NT2/D1 (cell line): ENCODE measurements around the gene IPO5.
"Not testable (repeated sequence)": the region's sequence is repeated elsewhere in the genome, so short reads cannot be mapped to it uniquely, and the experiment has no call there.

Source experiments
- DNase-seq: peaks from one replicate; pipeline ENCODE4 v3.0.0-alpha.2; 2011; ENCODE audit warnings: low read depth, low spot score
- H3K27me3 ChIP-seq: 2 replicates; pipeline ENCODE4 v1.6.0; 2011; ENCODE audit warnings: mild to moderate bottlenecking; ENCODE audit not compliant: insufficient read length, insufficient read depth
- H3K36me3 ChIP-seq: 2 replicates; pipeline ENCODE4 v1.6.1; 2011; ENCODE audit warnings: mild to moderate bottlenecking, low read length, mixed read lengths; ENCODE audit not compliant: insufficient read depth, insufficient read length
- H3K4me1 ChIP-seq: 2 replicates; pipeline ENCODE4 v1.5.1; 2011; ENCODE audit not compliant: insufficient read depth, insufficient read length
- H3K4me3 ChIP-seq: 2 replicates; pipeline ENCODE4 v1.5.1; 2011; ENCODE audit warnings: low read depth; ENCODE audit not compliant: insufficient read length
- H3K9ac ChIP-seq: 2 replicates; pipeline ENCODE4 v1.6.0; 2011; ENCODE audit warnings: low read depth; ENCODE audit not compliant: insufficient read length
- H3K9me3 ChIP-seq: 2 replicates; pipeline ENCODE4 v1.5.1; 2011; ENCODE audit warnings: mild to moderate bottlenecking, low read length; ENCODE audit not compliant: insufficient read depth
- SUZ12 ChIP-seq: IDR thresholded peaks from 2 replicates; pipeline ENCODE4 v1.6.1; 2011; ENCODE audit not compliant: insufficient read length, insufficient read depth; ENCODE audit errors: extremely low read depth
- YY1 ChIP-seq: IDR thresholded peaks from 2 replicates; pipeline ENCODE4 v1.6.1; 2011; ENCODE audit not compliant: insufficient read length, insufficient read depth
- ZNF274 ChIP-seq: IDR thresholded peaks from 2 replicates; pipeline ENCODE4 v1.6.1; 2011; ENCODE audit warnings: mild to moderate bottlenecking, low read depth, low read length

The IPO5 gene

DNA sequence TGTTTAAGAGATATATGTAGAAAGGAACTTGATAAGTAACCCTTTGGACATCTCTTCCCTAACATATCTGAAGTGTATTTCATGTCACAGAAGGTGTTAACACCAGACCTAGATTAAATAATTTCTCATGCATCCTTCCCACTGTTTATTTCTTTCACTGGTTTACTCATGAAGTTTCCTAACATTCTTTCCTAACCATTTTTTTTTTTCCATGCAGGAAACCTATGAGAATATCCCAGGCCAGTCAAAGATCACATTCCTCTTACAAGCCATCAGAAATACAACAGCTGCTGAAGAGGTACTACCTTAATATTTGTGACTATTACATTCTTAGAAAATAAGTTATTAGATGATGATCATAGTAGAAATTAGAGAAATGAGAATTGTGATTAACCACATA lies 28.8 kb downstream of the IPO5 start:
- no peak for DNase-seq
- no peaks in the 10 kb centered on the region for H3K4me1 ChIP-seq
- no peak overlapping the region for H3K4me3 ChIP-seq
- no peak overlapping the region for H3K9ac ChIP-seq
- H3K9me3 ChIP-seq = no peaks in the 10 kb centered on the region
- H3K27me3 ChIP-seq = no peaks in the 10 kb centered on the region
- TF ChIP-seq SUZ12 = no peak
- peaks cover 68% of the 10 kb centered on the region for H3K36me3 ChIP-seq

DNA sequence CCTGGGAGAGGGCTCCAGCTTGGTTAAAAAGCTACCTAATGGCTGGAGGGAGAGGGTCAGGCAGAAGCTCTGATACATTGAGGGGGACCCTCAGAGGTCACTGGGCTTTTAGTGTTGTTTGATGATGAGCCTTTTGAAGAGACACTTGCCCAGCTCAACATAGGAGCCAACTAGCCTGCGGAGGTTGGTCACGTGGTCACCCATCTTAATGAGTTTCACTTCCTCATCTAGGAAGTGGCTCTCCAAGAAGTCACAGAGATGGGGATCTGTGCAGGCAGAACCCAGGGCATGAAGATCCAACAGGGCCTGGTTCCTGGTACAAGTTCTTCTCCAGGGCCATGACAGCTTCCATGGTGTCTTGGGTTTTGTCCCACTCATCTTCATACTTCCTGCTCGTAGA lies 33.4 kb downstream of the IPO5 start:
- Histone ChIP-seq H3K9ac (no peak overlapping the region), H3K27me3 (no peaks in the 10 kb centered on the region), H3K9me3 (no peaks in the 10 kb centered on the region), H3K4me1 (no peaks in the 10 kb centered on the region), H3K36me3 (peaks cover 94% of the 10 kb centered on the region), H3K4me3 (no peak overlapping the region)
- TF ChIP-seq YY1 (no peak), ZNF274 (no peak), SUZ12 (no peak)
- DNase-seq = no peak

DNA sequence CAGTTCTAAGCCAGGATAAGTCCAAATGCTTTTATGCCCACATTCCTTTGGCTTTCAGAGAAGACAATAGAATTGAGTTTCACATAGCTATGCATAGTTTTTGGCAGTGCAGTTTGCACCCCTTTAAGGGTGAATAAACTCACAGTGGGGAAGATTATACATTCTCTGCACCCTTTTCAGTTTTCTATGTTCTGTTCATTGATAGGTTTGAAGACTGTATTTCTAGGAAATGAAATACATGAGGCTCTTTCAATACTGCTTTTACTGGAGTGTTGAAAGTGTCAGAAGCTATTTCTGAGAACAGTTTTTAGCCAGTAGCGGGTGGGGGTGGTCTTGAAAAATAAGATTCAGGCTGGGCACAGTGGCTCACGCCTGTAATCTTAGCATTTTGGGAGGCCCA lies 46.2 kb downstream of the IPO5 start:
- Histone ChIP-seq H3K9me3 (no peaks in the 10 kb centered on the region), H3K9ac (no peak overlapping the region), H3K27me3 (no peaks in the 10 kb centered on the region), H3K4me1 (no peaks in the 10 kb centered on the region), H3K36me3 (peaks cover 75% of the 10 kb centered on the region), H3K4me3 (no peak overlapping the region)
- no peak for DNase-seq
- TF ChIP-seq SUZ12 (no peak), ZNF274 (no peak), YY1 (no peak)

DNA sequence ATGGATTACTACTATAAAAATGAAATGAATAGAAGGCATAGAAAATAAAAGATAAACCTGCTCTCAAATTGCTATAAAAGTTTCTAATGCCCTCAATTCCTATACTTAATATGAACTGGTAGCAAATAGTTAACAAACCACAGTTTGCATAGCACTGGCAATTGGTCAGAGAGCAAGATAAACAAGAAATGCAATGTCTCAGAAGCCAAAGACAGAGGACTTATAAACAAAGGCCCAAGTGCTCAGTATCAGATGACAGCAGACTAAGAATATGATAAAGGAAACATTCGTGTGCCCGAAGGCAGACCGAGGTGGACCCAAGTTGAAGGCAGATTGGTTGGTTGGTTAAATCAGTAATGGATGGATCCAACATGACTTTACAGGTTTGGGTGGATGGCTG lies 50.6 kb downstream of the IPO5 start:
- H3K4me1 ChIP-seq = no peaks in the 10 kb centered on the region
- TF ChIP-seq YY1 (no peak), SUZ12 (no peak), ZNF274 (no peak)
- DNase-seq = no peak
- peaks cover 80% of the 10 kb centered on the region for H3K36me3 ChIP-seq
- H3K27me3 ChIP-seq = no peaks in the 10 kb centered on the region
- H3K9me3 ChIP-seq = no peaks in the 10 kb centered on the region
- no peak overlapping the region for H3K4me3 ChIP-seq
- H3K9ac ChIP-seq = no peak overlapping the region

DNA sequence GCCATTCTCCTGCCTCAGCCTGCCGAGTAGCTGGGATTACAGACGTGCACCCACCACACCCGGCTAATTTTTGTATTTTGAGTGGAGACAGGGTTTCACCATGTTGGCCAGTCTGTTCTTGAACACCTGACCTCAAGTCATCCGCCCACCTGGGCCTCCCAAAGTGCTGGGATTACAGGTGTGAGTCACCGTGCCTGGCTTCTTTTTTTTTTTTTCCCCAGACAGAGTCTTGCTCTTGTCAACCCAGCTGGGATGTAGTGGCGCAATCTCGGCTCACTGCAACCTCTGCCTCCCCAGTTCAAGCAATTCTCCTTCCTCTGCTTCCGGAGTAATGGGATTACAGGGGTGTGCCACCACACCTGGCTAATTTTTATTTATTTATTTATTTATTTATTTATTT lies 51.5 kb downstream of the IPO5 start:
- H3K9me3 ChIP-seq, H3K4me3 ChIP-seq, H3K9ac ChIP-seq, H3K4me1 ChIP-seq, DNase-seq, H3K27me3 ChIP-seq: not testable (repeated sequence)
- peaks cover 81% of the 10 kb centered on the region for H3K36me3 ChIP-seq

DNA sequence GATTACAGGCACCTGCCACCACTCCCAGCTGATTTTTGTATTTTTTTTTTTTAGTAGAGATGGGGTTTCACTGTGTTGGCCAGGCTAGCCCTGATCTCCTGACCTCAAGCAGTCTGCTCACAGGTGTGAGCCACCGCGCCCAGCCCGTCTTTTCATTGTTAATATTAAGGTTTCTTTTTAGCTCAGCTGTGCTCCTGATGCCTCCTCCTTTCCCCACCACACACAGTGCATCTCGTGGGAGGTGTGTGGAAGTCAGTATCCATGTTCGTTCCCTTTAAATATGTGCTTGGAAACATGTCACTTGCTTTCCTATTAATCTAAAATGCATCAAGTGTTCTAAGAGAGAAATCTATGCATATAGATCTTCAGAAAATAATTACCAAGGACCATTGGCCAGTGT lies 53.5 kb downstream of the IPO5 start:
- Histone ChIP-seq H3K9me3 (no peaks in the 10 kb centered on the region), H3K36me3 (peaks cover 87% of the 10 kb centered on the region), H3K4me3 (no peak overlapping the region), H3K4me1 (no peaks in the 10 kb centered on the region), H3K9ac (no peak overlapping the region), H3K27me3 (no peaks in the 10 kb centered on the region)
- TF ChIP-seq ZNF274 (no peak), YY1 (no peak), SUZ12 (no peak)
- DNase-seq = no peak

DNA sequence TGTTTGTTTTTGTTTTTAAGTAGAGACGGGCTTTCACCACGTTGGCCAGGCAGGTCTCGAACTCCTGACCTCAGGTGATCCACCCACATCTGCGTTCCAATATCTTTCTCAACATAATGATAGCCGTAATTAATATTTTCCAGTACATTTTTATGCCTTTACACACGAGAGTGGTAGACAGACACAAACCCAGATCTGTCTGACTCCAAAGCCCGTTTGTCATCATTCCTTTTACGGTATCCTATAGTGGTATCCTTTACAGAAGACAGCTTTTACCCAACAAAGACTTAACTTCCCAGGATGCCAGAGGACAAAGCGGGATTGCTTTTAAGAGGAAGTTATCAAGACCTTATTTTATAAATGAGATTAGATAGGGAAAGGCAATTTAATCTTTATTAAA lies 59.8 kb downstream of the IPO5 start:
- TF ChIP-seq ZNF274 = no peak
- TF ChIP-seq YY1 = no peak
- TF ChIP-seq SUZ12 = no peak
- Histone ChIP-seq H3K27me3 (no peaks in the 10 kb centered on the region), H3K9me3 (no peaks in the 10 kb centered on the region), H3K4me1 (no peaks in the 10 kb centered on the region), H3K9ac (no peak overlapping the region), H3K4me3 (no peak overlapping the region), H3K36me3 (peaks cover 89% of the 10 kb centered on the region)
- no peak for DNase-seq

DNA sequence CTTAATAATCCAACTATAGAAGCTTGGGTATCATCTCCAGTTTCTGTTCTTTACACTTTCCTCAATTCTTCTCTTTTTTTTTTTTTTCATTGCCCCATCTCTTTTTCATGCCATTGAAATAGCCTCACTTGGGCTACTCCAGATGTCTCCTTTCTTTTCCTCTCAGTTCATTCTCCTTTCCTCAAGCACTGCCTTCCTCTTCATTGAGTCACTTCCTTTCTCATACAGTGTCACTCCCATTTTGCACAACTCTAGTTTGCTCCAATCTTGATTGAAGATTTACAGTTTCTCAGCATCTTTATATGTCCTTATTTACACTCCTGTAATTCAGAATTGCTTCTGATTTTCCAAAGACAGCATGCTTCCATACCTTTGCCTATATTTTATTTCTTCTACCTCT lies 61.3 kb downstream of the IPO5 start:
- no peaks in the 10 kb centered on the region for H3K27me3 ChIP-seq
- no peak for TF ChIP-seq ZNF274
- no peak for TF ChIP-seq YY1
- no peak for TF ChIP-seq SUZ12

More for the DNA sequence above, 61.3 kb downstream of the IPO5 start:
- Histone ChIP-seq H3K9me3 (no peaks in the 10 kb centered on the region), H3K36me3 (peaks cover 87% of the 10 kb centered on the region), H3K4me1 (no peaks in the 10 kb centered on the region), H3K9ac (no peak overlapping the region), H3K4me3 (no peak overlapping the region)
- DNase-seq = no peak
